GM19455 (cell line): ENCODE results near the gene OBSL1.
A peak's percentile ranks its signal among the peaks of the same experiment; 100 is the strongest.

Source experiments
- ATAC-seq: cut with Tn5 transposase; IDR thresholded peaks from one replicate; pipeline ENCODE4 v1.9.1; 2021; ENCODE audit not compliant: unreplicated experiment

The OBSL1 gene

DNA sequence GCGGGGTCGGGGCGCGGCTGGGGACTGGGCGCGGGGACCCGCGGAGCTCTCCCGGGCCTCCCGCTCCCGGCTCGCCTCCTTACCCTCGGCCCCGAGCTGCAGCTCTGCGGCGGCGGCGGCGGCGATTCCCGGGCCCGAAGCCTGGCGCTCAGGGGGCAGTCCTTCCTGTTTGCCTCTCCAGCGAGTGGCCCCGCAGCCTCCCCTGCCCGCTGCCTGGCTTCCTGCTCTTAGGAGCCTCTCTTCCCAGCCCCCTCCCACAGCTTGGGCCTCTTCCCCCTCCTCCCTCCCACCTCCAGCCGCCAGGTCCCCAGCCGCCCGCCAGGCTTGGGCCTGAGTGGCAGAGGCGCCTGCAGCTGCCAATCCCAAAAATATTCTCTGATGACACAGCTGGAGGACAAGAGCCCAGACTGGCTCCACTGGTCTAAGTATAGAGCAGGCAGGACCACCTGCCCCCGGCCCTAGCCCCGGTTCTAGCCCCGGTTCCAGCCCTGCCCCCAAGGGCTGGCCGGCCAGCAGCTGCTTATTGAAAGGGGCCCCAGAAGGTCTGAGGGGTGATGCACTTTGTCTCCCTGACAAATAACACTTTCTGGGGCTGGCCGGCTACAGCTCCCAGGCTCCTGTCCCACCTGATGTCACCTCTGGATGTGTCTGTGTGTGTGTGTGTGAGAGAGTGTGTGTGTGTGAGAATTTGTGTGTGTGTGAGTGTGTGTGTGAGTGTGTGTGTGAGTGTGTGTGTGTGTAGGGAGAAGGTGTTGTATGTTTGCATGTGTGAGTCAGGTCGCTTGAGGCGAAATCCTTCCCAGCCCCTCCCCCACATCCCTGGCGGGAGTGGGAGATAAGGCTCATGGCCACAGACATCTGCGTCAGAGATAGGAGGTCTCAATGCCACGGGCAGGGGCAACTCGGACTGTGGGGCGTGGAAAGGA, at the start of gene OBSL1:
Gene OBSL1 (minus strand): TSS at position 229 of the 926 bp plus-strand sequence. CDS start 307 bp downstream, outside the sequence.
- ATAC-seq: no peak

DNA sequence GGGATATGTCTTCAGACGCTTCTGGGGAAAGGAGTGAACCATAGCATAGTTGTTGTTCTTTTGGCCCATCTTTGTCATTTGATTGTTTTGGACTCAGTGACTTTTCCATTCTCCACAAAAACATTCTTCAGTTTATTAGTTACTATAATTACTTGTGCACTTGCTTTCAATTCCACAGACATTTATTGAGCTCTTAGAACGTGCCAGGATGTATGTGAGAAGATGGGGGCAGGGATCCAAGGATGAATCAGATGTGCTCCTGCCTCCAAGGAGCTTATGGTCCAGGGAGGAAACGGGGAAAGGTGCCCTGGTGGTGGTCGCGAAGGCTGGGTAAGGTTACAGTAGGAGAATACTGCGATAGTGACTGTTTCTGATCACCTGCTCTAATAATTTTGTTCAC, 49.2 kb upstream of the OBSL1 start:
- ATAC-seq: no peak

DNA sequence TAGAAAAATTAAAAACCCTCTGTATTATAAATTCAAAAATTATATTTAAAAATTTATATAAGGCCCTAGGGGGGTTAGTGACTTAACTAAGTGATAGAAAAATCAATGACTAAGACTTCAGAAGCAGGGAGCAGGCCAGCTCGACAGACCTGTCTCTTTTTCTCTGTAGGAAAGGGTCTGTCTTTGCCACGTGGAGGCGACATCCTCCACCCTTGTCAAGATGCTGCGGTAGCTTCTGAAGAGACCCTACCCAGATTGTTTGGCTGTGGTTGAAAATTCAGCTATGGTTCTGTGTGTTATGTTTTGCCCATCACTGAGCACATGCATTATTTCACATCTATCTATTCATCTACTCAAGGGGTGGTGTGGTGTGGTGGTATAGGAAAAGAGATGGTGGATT, 47.9 kb upstream of the OBSL1 start:
- ATAC-seq: no peak

DNA sequence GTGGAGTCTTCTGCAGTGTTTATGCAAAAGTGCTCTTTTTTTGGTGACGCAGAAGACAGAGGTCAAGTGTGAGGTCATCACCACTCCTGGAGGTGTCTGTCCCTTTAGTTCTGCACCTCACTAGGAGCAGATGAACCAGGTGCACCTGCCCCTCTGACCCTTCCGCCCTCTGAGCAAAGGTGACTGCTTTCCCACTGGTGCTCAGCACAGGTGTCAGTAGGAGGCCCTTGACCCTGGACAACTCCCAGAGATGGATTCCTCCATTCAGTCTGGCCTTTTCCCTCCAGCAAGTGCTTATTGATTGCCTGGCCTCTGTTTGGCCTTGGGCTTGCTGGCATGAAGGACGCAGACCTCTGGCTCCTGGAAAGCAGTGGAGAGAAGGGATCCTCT, 47.4 kb upstream of the OBSL1 start:
- ATAC-seq: no peak

DNA sequence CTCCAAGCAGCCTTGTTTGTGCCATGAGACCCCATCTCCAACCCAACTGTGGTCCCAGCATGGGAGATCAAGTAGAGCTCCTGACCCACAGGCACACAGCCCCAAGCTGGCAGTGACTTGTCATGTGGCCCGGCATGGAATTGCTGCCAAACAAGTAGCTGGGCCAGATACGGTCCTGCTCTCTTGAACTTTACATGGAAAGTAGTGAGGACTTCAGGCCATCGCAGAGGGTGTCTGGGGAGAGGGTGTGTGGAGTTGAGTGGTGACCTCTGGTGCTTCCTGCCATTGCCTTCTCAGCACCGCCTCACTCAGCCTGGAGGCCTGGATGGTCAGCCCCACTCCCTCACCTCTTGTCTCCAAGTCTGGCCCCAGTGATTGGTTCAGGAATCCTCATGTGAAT, 45.2 kb upstream of the OBSL1 start:
- no peak for ATAC-seq

DNA sequence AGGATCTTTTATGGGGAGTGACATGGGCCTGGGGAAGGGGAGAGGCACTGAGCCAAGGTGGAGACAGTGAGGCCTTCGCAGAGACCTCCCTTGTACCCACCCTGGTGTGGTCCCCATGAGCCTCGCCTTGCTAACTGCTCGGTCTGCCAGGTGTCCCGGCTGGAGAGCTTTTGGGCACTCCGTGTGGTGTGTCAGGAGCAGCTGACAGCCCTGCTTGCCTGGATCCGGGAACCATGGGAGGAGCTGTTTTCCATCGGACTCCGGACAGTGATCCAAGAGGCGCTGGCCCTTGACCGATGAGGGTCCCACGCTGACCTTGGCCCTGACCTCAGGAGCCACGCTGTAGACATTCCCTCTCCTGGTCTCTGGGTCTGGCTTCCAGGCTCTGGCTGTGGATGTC, 44.6 kb upstream of the OBSL1 start:
- ATAC-seq: no peak

DNA sequence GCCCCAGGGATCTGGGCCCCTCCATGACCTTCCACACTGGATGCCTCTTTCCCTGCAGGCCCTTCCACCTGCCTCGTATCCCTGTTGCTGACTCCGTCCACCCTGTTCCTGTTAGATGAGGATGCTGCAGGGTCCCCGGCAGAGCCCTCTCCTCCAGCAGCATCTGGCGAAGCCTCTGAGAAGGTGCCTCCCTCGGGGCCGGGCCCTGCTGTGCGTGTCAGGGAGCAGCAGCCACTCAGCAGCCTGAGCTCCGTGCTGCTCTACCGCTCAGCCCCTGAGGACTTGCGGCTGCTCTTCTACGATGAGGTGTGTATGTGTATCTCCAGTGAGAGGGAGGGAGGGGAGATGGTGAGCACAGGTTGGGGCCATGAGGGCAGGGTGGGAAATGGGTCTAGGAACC, 43.7 kb upstream of the OBSL1 start:
- ATAC-seq: no peak

DNA sequence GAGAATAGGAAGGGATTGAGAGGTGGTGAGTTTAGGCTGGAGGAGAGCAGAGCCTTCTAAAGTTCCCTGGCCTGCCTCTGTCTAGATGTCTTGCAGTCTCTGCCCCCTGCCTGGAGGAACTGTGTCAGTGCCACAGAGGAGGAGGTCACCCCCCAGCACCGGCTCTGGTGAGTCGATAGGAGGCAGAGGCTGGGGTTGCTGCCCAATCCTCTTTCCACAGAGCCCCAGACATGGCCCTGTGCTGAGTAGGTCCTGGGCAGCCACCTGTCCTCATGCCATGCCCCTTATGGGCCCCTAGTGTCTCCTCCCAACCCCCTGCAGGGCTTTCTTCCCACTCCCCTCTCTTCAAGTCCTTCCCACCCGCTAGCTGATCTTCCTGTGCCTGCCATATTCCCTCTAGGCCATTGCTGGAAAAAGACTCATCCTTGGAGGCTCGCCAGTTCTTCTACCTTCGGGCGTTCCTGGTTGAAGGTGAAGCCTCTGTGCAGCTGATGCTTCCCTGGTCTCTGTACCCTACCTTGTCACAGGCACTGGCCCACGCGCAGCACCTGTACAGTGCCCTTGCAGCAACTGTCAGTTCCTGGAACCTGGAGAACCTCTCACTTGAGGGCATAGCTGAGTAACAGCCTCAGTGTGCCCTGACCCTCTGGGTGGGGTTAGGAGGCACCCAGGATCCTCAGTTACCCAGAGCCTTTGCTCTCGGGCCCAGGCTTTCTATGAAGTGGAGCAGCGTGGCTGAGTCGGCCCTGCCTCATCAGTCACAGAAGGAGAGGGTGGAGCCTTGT, 42.9 kb upstream of the OBSL1 start:
- ATAC-seq: no peak

DNA sequence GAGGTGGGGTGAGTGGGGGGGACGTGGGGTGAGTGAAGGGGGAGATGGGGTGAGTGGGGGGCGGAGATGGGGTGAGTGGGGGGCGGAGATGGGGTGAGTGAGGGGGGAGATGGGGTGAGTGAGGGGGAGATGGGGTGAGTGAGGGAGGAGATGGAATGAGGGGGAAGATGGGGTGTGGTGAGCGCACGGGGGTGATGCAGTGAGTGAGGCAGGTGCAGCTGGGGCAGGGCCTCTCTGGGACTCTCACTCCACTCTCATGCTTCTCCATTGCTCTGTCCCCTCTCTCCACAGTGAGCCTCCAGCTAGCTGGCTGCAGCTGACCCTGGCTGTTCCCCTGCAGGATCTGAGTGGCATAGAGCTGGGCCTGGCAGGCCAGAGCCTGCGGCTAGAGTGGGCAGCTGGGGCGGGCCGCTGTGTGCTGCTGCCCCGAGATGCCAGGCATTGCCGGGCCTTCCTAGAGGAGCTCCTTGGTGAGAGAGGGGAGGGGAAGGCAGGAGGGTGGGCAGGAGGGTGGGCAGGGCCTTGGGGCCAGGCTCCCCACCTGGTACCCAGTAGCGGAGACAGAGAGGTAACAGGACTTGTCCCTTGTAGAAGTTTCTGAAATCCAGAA, 42.2 kb upstream of the OBSL1 start:
- ATAC-seq: no peak

DNA sequence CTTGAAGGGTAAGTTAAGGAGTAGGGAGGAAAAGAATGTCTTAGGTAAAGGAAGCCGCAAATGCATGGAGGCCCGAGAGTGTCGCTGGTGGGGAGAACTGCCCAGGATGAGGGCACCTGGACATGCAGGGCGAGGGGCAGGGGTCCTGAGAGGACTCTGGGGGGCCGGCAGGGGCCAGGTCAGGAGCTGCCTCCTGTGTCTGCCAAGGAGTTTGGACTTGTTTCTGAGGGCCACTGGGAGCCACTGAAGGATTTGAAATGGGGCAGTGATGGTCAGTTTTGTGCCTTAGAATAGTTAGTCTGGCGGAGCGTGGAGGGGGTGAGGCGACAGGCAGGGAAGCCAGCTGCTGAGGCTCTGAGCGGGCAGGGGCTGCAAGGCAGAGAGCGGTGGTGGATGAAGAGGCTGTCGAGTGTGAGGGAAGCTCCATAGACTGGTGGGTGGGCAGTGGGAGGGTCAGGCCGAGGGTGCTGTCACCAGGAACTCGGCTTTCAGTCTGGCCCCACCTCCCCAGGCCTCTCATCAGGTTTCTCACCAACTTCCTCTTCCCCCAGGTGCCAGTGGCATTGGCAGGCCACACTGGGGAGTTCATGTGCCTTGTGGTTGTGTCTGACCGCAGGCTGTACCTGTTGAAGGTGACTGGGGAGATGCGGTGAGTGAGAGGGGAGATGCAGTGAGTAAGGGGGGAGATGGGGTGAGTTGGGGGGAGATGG, 41.4 kb upstream of the OBSL1 start:
- no peak for ATAC-seq

DNA sequence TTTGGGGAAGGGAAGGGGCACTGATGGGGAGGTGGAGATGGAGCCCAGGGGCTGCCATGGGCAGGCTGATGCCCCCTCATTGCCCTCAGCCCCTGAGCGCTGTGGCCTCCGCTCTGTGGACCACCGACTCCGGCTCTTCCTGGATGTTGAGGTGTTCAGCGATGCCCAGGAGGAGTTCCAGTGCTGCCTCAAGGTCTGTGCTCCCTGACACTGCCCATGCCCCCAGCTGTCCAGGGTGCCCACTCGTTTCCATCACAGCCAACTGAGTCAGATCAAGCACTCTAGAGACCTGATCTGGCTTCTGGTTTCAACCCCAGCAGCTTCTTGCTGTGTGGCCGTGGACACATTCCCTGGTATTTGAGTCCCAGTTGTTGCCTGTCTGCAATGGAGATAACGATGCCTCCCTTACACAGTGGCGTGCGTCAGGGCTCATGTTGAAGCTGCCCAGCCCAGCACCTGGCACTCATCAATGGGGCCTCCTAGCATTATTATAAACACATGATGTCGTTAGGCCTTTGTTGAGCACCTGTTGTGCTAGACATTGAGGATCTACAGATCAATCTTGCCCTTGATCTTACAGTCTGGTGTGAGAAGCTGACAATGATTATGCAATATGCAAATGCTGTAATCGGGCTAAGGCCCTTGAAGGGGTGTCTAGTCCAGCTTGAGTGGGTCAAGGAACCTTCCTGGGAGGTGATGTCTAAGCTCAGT, 40.7 kb upstream of the OBSL1 start:
- ATAC-seq: no peak

DNA sequence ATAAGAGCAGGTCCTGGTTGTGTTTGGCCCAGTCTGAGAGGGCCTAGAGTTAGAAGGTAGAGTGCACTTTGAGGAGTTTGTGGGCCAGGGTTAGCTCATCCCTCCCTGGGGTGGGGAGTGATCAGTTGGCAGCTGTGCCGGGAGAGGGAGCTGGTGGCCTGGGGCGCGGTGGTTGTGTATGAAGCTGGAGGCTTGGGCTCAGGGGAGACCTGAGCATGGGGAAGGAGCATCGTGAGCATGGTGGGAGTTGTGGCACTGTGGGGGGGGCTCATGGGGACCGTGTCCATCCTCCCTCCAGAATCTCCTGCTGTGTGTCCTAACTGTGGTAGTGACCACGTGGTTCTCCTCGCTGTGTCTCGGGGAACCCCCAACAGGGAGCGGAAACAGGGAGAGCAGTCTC, 40.0 kb upstream of the OBSL1 start:
- ATAC-seq: no peak

DNA sequence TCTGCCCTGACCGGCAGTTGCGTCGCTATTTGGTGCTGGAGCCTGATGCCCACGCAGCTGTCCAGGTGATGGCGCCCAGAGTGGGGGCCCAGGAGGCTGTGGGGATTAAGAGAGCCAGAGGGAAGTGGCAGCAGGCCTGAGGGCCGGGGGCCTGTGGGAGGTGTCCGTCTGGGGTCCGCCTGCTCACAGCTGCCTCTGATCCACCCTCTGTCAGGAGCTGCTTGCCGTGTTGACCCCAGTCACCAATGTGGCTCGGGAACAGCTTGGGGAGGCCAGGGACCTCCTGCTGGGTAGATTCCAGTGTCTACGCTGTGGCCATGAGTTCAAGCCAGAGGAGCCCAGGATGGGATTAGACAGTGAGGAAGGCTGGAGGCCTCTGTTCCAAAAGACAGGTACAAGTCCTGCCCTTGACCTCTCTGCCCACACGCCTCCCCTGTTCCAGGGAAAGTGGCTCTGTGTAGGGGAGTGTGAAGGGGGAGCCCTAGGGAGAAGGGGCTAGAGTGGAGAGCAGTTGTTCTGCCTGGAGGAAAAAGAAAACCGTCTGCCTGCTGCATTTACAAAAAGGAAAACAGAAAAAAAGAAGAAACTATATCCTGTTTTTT, 37.9 kb upstream of the OBSL1 start:
- no peak for ATAC-seq

DNA sequence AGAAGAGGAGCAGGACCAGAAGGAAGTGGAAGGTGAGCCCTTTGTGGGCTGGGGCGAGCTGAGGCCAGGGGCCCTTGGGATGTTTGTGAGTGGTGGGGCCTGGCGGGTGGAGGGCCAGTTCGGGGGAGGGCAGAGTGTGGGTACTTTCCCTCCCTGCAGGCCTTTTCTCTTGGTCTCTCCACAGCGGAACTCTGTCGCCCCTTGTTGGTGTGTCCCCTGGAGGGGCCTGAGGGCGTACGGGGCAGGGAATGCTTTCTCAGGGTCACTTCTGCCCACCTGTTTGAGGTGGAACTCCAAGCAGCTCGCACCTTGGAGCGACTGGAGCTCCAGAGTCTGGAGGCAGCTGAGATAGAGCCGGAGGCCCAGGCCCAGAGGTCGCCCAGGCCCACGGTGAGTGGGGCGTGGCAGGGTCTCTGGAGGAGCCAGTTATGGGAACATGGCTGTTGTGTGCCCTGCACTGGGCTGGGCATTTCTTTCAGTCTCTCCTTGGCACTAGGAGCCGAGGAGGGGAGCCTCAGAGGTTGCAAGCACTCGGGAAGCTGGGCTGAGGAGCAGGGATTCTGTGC, 37.1 kb upstream of the OBSL1 start:
- no peak for ATAC-seq

DNA sequence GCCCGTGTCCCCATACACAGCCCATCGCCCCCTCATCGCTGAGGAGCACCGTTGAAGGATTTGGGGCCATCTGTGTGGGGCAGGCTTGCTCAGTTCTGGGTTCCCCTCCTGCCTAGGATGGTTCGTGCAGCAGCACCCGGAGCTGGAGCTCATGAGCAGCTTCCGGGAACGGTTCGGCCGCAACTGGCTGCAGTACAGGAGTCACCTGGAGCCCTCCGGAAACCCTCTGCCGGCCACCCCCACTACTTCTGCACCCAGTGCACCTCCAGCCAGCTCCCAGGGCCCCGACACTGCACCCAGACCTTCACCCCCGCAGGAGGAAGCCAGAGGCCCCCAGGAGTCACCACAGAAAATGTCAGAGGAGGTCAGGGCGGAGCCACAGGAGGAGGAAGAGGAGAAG, 36.6 kb upstream of the OBSL1 start:
- no peak for ATAC-seq

DNA sequence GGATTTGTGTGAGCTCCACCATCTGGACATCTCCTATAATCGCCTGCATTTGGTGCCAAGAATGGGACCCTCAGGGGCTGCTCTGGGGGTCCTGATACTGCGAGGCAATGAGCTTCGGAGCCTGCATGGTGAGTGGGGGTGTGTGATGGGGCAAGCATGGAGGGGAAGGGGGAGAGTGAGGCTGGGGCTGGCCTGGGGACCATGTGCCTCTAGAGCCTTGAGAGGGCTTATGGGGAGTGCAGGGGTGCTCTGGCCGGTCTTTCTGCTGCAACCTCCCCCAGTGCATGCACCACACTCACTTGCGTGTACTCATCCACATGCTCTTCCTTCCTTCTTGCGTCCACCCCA, 34.2 kb upstream of the OBSL1 start:
- no peak for ATAC-seq

DNA sequence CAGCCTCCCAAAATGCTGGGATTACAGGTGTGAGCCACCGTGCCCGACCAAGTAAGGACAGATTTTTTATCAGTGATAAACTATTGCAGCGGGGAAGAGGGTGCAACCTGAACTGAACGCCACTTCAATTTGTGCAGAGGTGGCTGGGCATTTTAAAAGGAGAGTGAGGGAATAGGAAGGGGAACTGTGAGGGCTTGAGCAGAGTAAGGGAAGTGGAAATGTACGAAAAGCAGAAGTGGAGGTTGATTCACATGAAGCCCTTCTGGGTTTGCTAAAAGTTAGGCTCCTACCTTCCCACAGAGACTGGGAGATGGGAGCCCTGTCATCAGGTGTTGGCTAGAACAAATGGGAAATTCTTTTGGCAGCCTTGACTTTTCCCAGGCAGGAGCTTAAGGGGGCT, 32.4 kb upstream of the OBSL1 start:
- ATAC-seq: no peak

DNA sequence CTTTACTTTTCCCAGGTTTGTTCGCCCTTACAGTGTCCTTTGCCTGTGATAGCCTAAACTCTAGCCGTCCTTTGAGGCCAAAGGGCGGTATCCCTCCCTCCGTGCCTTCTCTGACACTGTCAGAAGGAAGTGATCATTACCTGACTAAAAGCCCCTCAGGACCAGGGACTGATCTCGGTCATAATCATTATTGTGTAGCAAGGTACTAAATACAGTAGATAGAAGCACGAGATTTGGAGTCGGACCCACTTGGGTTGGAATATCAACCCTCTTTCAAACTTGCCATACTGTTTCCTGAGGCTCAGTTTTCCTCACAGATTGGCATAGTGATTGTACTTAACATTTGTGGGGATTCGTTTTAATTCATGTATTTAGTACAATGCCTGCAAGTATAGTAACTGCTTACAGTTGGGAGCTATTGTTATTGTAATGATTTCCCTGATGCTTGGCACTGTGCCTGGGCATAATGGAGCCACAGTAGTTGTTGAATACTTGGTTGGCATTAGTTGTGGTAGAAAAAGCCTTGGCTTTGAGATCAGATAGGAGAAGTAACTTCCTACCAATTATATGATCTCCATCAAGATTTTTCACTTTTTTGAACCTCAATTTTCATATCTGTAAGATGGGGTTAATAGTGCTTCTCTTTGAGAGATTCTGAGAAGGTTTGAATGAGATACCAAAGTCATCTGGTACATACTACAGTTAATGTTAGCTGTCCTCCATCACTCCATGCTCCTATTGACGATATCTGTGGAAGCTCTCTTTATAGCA, 27.2 kb upstream of the OBSL1 start:
- ATAC-seq: peak; percentile 18
